Measurements from ENCODE around the gene NUDT5. TPM values are rescaled to one million over a fixed set of nuclear protein-coding genes. Genes with fewer than 3 reads are reported as not detected.

Gene NUDT5
- total and polyA plus RNA-seq, 2 donors (not counting 1 experiment from before 2014, with no cell fraction given), result 25.9 to 39.9 TPM

- H4K20me1 ChIP-seq (ENCODE audit: control insufficient read depth, insufficient read depth, low read length, poor library complexity, severe bottlenecking), result peaks cover 15% of the 10 kb centered on the region
- ChIA-PET POLR2A (no interaction called here), CTCF (no interaction called here)
- Mint-ChIP-seq H3K27me3 (no peaks in the 10 kb centered on the region), H3K4me1 (peaks cover 32% of the 10 kb centered on the region), H3K4me3 (no peak overlapping the region), H3K27ac (no peak overlapping the region), H3K9me3 (ENCODE audit: insufficient read depth) (no peaks in the 10 kb centered on the region)
- no peak for ATAC-seq (ENCODE audit: low read depth)
- peaks cover 11% of the 10 kb centered on the region in 2 donors for H3K4me1 ChIP-seq (ENCODE audit: control insufficient read depth in 2 of 2, insufficient read depth in 2 of 2, low read length in 2 of 2)
- H3K4me2 ChIP-seq (replicated peaks; ENCODE audit: low read depth, low read length, poor library complexity, severe bottlenecking), result no peak overlapping the region
- peaks cover 0 to 9% of the 10 kb centered on the region in 2 experiments for H3K36me3 ChIP-seq (replicated peaks in 1 of 2; ENCODE audit: control extremely low read depth in 1 of 2, control insufficient read depth in 1 of 2, extremely low read depth in 1 of 2, insufficient read depth in 2 of 2, low read length in 1 of 2)
- H3K9ac ChIP-seq (ENCODE audit: low read length), result no peak overlapping the region
- H3K27me3 ChIP-seq (replicated peaks in 1 of 4; ENCODE audit: control extremely low read depth in 1 of 4, control insufficient read depth in 3 of 4, insufficient read depth in 4 of 4, low read length in 3 of 4), result no peaks in the 10 kb centered on the region
- no CpG with 5 or more reads among the region's 3 CpGs for WGBS (ENCODE audit: insufficient coverage)
- TF ChIP-seq CTCF (IDR thresholded peaks at IDR 0.05), result no peak
- no peak for TF ChIP-seq EZH2 (IDR thresholded peaks at IDR 0.05; ENCODE audit: borderline replicate concordance, insufficient read depth, low read depth, low read length, poor library complexity, severe bottlenecking)
- H3K9me3 ChIP-seq (ENCODE audit: control extremely low read depth in 1 of 3, control insufficient read depth in 2 of 3, insufficient read depth in 1 of 3, low read length in 2 of 3), result no peaks in the 10 kb centered on the region
- intact Hi-C loops (cut with micrococcal nuclease), result no loop called here
- H3K79me2 ChIP-seq (ENCODE audit: control insufficient read depth, insufficient read depth, low read length), result peaks cover 89% of the 10 kb centered on the region
- no peak overlapping the region for H2AFZ ChIP-seq (ENCODE audit: insufficient read depth, low read depth, low read length, poor library complexity, severe bottlenecking)
- no peak overlapping the region for H3K4me3 ChIP-seq (ENCODE audit: control extremely low read depth in 1 of 5, extremely low read depth in 1 of 5, insufficient read depth in 1 of 5, low read depth in 2 of 5, low read length in 4 of 5)
- H3K27ac ChIP-seq (ENCODE audit: low read length in 2 of 2), result no peak overlapping the region
- DNase-seq, result no peak
These were observed 4.0 kb downstream of the NUDT5 start for GRCh38 chr10:12191715-12192114.

GRCh38 chr10:12189426-12189825, 6.3 kb downstream of the NUDT5 start:
- no peak overlapping the region for H3K4me3 ChIP-seq (ENCODE audit: control extremely low read depth in 1 of 5, extremely low read depth in 1 of 5, insufficient read depth in 1 of 5, low read depth in 2 of 5, low read length in 4 of 5)
- no peak overlapping the region for H3K4me2 ChIP-seq (replicated peaks; ENCODE audit: low read depth, low read length, poor library complexity, severe bottlenecking)
- peaks cover 5% of the 10 kb centered on the region in 2 donors for H3K4me1 ChIP-seq (ENCODE audit: control insufficient read depth in 2 of 2, insufficient read depth in 2 of 2, low read length in 2 of 2)
- no peak overlapping the region for H3K27ac ChIP-seq (ENCODE audit: low read length in 2 of 2)
- intact Hi-C loops (cut with micrococcal nuclease), result no loop called here
- H3K36me3 ChIP-seq (replicated peaks in 1 of 2; ENCODE audit: control extremely low read depth in 1 of 2, control insufficient read depth in 1 of 2, extremely low read depth in 1 of 2, insufficient read depth in 2 of 2, low read length in 1 of 2), result peaks cover 4 to 25% of the 10 kb centered on the region in 2 experiments
- Mint-ChIP-seq H3K9me3 (ENCODE audit: insufficient read depth) (no peaks in the 10 kb centered on the region), H3K4me3 (no peak overlapping the region), H3K27me3 (no peaks in the 10 kb centered on the region), H3K27ac (no peak overlapping the region), H3K4me1 (peaks cover 12% of the 10 kb centered on the region)
- ChIA-PET CTCF (no interaction called here), POLR2A (no interaction called here)
- peaks cover 76% of the 10 kb centered on the region for H3K79me2 ChIP-seq (ENCODE audit: control insufficient read depth, insufficient read depth, low read length)
- ATAC-seq (ENCODE audit: low read depth), result no peak
- peaks cover 15% of the 10 kb centered on the region for H4K20me1 ChIP-seq (ENCODE audit: control insufficient read depth, insufficient read depth, low read length, poor library complexity, severe bottlenecking)
- 96% methylated on average over 8 of the region's 10 CpGs for WGBS (ENCODE audit: insufficient coverage)
- TF ChIP-seq CTCF (IDR thresholded peaks at IDR 0.05) (no peak), EZH2 (IDR thresholded peaks at IDR 0.05; ENCODE audit: borderline replicate concordance, insufficient read depth, low read depth, low read length, poor library complexity, severe bottlenecking) (no peak)
- no peak for DNase-seq
- no peaks in the 10 kb centered on the region for H3K9me3 ChIP-seq (ENCODE audit: control extremely low read depth in 1 of 3, control insufficient read depth in 2 of 3, insufficient read depth in 1 of 3, low read length in 2 of 3)
- no peaks in the 10 kb centered on the region for H3K27me3 ChIP-seq (replicated peaks in 1 of 4; ENCODE audit: control extremely low read depth in 1 of 4, control insufficient read depth in 3 of 4, insufficient read depth in 4 of 4, low read length in 3 of 4)
- no peak overlapping the region for H3K9ac ChIP-seq (ENCODE audit: low read length)
- no peak overlapping the region for H2AFZ ChIP-seq (ENCODE audit: insufficient read depth, low read depth, low read length, poor library complexity, severe bottlenecking)
